ENCODE measurements around the gene SMIM24.
A peak's percentile ranks its signal among the peaks of the same experiment; 100 is the strongest.

The SMIM24 gene

DNA sequence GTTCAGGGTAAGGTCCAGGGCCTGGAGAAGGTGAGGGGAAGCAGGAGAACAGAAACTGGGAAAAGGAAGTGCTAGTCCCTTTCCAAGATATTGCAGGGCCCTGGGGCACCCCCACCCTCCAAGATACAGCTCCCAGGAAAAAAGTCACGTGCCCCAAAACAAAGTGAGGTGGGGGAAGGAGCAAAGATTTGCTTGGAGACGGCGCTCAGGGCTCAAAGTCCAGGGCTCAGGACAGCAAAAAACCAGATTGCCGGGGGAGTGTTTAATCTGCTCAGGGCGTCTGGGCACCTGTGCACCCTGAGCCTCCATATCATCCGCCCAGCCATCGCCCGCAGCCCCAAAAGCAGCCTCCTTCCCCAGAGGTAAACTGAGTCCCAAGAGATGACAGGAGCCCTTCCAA, 6.3 kb downstream of the SMIM24 start:
- DNase-seq (ENCODE audit: low spot score): no peak

DNA sequence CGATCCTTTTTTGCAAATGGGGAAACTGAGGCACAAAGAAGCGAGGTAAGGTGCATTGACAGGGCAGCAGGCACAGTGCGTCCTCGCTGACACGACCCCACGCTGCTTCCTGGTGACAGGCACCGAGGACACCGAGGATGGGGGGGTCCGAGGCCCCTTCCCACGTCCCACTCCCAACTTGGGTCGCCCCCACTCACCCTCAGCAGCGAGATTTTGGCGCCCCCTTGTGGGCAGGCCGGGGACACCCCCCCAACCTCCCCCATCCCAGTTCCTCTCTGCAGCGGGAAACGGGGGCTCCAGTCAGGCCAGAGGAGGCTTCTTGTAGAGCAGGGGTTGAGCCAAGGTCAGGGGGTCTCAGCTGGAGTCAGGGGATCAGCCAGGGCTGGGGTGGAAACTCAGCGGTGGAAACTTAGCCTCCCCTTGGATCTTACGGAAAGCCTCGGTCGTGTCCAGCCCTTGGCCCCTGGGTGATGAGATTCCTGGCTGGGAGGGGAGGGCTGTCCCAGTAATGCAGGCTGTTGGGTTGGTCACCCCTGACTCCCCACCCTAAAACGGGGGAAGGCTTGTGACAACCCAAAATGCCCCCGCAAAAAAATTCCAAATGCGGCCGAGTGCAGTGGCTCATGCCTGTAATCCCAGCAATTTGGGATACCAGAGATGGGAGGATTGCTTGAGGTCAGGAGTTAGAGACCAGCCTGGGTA, 8.2 kb downstream of the SMIM24 start:
- no peak for DNase-seq (ENCODE audit: low spot score)

DNA sequence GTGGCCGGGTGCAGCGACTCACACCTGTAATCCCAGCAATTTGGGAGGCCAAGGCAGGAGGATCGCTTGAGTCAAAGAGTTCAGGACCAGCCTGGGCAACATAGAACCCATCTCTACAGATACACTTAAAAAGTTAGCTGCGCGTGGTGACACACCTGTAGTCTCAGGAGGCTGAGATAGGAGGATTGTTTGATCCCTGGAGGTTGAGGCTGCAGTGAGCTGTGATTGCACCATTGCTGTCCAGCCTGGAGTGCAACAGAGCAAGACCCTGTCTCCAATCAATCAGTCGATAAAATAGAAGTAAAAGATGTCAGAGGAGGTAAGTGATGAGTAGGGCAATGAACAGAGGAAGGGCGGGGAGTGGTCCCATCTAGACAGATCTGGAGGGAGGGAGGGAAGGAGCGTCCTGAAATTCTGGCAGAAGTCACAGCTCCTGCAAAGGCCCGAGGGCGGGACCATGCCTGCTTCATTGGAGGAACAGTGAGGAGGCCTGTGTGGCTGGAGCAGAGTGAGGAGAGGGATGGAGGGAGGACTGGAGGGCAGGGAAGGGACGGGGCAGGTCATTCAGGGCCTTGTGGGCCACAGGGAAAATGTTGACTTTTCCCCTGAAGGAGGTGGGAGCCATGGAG, 9.7 kb downstream of the SMIM24 start:
- DNase-seq (ENCODE audit: low spot score): no peak

DNA sequence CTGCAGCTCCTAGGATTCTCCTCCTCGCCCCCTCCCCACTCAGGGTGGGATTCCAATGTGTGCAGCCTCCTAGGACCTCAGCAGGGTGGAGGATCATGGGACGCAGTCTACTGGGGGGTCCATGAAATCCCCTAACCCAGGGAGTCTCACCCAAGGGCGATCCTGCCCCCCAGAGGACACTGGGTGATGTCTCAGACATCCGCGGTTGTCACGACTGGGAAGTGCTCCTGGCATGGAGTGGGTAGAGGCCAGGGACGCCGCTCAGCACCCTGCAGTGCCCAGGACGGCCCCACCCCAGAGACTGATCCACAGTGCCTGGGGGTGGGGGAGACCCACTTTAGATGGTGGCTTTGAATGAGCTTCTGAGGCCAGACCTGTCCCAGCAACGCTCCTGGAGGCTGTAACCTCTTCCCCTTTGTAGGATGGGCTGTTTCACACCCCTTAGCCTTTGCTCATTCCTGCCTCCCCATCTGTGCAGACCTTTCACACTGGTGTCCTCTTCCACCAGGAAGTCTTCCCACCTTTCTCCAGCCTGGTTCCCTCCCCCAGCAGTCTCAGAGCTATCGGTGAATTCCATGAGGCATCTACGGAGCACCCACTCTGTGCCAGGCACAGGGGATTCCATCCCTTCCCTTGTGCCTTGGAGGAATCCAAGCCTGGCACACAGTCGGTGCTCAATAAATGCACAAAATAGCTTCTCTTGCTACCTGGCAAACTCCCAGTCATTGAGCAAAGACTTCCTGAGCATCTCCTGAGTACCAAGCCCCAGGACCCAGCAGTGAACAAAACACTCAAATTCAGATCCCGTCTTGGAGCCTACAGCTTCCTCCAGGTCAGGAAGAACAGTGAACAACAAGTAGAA, 10.5 kb downstream of the SMIM24 start:
- no peak for DNase-seq (ENCODE audit: low spot score)

DNA sequence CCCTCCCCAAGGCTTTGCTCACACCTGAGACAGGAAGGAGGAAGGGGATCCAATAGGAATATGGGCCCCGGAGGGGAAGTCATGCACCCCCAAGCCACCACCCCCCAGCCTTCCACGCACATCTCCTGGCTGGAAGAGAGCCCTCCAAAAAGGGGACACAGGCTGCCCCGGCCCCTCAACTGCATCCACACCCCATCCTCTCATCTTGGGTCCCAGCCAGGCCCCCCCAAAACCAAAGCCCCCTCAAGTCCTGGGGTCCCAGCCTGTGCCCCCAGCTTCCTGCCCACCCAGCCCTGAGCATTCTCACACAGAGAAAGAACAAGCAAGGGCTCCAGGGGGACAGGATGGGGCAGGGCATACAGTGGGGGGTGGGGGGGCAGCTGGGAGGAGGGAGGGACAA, 12.1 kb downstream of the SMIM24 start:
- DNase-seq (ENCODE audit: low spot score): no peak

DNA sequence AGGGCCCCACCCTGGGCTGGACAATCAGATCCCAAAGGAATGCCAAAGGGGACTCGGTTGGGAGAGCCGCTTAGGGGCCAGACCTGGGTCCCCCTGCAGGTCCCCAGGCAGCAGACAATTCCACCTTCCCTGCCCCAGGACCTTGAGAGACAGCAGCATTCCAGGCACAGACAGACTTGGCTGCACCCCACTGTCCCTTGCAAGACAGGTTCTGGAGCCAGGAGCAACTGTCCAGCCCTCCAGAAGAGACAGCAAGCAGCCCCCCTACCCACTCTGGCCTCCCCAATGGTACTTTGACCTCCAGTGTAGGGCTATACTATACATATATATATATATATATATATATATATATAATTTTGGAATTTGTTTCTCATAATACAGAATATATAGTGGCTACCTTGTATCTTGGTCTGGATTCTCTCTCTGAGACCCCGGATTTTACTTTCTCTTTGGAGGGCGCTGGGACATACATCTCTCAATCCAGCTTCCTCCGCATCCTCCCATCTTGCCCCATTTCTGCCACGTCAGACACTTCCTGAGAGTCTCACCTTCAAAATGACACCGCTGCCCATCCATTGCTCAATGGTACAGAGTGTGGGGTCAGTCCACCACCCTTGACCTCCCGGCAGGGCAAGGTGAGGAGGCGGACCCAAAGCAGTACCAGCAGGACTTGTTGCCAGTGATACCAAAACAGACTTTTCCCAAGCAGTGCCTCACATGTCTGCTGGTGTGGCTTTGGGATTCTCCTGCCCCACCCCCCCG, 12.7 kb downstream of the SMIM24 start:
- no peak for DNase-seq (ENCODE audit: low spot score)

DNA sequence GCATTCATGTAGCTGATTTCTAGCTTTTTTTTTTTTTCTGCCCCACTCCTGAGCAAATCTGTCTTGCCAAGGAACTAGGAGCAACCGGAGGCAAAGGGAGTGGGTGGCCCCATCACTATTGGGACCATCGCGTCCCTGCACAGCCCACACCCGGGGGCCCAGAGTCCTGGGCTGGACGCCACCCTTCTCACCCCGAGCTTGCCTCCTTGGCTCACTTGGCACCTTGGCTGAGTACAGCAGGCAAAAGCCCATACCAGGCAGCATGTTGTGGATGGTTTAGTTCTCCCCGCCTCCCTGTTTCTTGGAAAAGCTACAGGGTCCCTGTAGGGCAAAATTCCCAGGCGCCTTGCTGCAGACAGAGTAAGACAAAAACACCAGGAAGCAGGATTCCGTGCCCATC, 13.7 kb downstream of the SMIM24 start:
- DNase-seq (ENCODE audit: low spot score): peak; percentile 24

DNA sequence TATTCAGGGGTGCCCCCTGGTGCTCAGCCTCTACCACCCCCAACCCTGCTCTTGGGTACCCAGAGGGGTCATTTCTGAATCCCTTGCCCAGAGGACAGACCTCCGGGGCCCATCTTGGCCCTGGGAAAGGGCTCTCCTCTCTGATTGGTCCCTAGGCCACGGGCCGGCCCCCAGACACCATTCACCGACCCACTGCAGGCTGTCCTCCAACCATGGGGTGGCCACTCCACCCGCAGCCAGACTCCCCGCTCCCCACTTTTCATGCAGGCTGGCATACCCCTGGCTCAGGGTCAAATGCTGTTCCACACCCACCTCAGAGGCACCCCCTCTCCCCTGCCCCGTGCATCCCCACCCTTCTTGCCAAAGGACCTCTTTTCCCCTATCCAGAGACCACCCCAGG, 14.8 kb downstream of the SMIM24 start:
- no peak for DNase-seq (ENCODE audit: low spot score)

DNA sequence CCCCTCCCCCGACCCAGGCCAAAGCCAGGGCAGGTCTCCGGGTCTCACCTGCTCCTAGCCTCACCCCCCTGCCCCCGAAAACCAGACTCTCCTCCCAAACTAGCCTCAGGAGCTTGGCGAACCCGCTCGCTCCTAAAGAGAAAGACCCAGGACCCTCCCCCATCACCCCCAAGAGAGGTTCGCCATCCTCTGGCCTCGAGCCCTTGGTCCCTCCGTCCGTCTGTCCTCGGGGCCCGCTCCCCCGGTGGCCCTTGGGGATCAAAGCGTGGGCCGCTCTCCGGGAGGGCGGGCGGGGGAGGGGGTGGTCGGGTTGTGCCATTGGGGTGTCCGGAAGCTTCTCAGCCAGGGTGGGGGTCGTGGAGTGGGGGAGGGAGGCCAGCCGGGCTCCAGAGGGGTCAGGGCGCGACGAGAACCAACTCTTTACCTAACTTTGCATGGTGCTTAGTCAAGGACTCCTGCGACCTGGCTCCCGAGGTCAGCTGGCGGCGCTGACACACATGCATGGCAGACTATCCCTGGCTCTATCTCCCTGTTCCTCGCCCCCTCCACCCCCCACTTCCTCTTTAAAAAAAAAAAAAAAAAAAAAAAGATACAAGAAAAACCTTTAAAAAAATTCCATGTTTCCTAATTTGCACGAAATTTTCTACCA, 15.6 kb downstream of the SMIM24 start:
- DNase-seq (ENCODE audit: low spot score): no peak

DNA sequence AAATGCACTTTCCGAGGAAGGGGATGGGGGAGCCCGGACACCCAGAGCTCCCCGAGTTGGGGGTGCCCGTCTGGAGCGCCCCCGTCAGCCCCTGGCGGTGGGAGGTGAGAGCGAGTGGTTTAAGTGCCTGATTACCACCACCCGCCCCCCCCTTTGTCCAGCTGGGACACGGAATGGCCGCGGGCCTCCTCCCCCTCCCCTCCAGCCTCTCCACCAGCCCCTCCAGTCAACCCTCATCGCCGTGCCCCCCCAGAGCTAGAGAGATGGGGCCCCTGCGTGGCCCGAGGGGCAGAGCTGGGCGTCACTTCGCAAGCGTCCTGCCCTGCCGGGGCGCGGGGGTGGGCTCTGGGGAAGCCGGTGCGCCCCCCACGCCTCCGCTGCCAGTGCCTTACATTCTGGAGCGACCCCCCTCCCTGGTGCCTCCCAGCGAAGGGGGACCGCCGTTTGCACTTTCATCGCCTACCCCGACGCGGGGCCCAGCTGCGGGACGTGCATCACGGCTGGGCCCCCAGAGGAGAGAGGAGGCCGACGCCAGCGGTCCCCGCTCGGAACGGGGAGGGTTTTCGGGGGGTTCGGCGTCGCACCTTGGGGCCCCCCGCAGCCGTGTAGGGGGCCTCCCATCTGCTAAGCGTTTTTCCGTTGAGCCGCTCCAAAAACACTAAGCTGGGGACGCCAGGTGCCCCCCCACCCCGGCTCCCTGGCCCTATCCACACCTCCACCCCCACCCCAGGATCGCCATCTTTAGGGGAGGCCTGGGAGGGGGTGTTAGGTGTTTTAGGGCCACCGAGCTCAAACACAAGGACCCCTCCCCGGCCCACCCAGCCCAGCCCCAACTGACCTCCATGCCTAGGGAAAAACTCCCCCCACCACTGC, 16.4 kb downstream of the SMIM24 start:
- no peak for DNase-seq (ENCODE audit: low spot score)

DNA sequence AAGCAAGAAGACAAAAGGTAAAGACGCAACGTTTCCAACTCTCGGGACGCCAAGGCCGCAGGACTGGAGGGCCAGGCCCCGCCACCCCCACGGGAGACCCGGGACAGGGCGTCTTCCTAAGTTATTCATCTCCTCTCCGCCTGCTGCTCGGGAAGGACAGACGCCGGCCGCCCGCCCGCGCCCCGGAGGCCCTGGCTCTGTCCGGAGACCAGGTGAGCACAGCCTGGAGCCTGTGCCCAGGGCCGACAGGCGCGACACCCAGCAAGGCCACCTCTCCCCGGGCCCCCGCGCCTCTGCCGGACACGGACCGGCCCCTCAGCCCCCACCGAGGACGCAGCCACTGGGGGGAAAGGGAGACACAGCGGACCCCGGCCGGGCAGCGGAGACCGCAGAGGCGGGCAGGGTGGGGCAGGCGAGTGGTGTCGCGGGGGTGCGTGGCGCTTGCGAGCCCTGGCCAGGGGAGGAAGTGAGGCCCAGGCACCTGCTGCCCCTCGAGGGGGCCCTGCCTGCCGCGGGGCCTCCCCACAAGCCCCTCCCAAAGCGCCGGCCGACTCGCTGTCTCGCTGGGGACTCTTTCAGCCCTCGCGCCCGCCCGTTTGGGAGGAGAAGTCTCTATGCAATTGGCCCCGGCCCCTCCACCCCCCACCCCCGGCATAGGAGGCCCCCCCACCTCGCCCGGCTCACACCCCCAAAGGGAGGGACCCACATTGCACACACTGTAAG, 17.2 kb downstream of the SMIM24 start:
- DNase-seq (ENCODE audit: low spot score): no peak

DNA sequence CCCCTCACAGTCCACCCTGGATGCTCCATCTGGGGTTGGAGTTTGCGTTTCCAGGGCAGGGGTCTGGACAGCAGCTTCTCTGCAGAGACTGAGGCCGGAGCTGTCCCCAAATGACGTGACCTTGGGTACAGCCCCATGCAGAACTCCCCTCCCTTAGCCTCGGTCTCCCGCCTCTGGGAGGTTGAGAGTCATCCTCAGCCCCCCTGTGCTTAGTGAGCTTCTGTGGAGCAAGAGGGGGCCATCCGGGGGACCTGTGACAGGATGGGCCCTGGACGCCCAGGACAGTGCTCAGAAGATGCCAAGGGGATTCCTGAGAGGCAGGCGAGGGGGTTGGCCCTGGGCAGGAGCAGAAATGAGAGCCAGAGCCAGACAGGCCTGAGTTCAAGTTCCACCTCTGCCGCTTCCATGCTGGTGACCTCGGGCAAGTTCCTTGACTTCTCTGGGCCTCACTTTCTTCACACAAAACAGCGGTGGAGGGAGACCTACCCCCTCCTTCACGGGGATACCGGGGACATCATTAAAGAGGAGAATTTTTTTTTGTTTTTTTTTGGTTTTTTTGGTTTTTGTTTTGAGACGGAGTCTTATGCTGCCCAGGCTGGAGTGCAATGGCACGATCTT, 20.3 kb downstream of the SMIM24 start:
- DNase-seq (ENCODE audit: low spot score): no peak

DNA sequence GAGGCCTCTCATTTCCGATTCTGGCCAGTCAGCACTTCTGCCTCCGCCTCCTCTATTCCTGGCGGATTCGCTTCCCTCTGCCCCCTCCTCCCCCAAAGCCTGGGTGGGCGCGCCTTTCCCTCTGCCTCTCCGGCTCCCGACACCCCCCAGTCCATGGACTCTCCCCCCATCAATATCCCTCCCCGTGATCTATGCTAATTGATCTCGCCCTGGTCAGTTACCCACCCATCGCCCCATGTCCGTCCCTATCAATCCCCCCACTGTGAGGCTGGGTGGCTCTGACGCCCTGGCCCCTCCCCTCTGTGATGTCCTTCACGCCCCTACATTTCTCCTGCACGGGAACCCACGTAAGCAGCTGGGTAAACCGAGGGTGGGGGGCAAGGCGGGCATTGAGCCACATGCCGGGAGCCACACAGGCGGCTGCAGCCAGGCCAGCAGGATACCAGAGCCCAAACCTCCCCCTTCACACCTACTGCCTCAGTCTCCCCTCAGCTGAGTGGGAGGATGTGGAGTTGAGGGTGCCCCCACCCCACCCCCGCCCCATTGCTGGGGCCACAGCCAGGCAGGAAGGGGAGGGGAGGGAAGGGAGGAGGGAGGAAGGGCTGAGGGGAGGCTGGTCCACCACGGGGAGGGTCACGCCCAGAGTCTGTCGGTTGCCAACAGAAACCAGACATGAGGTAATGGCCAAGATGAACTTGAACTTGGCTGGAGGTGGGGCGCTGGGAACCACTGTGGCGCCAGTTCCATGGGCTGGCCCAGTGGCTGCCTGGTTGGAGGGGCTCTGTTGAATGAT, 21.0 kb downstream of the SMIM24 start:
- peak; percentile 71 for DNase-seq (ENCODE audit: low spot score)

DNA sequence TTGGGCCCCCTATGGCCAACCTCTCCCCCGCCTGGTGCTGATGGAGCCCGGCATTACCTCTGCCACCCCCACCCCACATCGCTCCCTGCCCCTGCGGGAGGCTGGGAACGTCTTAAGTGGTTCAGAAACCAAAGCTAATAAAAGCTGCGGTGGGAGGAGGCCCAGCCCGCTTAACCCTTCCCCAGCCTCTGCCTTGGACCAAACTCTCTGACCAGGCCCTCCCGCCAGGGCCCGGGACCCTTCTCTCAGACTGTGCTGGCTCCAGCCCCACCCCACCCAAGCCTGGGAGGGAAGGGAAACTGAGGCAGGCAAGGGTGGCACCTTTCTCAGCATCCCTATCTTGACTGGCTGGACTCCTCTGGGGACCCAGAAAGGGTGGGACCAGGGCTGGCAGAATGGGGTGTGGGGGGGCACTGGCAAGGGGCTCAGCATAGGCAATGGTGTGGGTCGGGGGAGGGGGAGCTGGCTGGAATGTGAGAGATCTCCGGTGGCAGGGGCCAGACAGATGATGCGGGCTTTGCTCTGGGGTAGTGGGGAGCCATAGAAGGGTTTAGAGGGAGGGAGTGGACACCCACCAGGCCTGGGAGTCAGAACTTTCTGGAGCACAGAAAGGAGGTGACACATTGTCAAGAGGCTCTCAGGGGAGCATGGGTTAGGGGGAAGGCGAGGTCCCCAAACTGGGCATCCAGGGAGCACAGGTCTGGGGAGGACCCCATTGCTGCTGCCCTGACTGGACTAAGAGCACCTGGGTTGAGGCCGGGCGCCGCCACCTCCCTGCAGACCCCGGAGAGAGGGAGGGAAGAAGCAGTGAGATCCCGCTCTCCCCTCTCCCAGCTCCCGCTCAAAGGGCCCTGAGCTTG, 21.9 kb downstream of the SMIM24 start:
- DNase-seq (ENCODE audit: low spot score): no peak

DNA sequence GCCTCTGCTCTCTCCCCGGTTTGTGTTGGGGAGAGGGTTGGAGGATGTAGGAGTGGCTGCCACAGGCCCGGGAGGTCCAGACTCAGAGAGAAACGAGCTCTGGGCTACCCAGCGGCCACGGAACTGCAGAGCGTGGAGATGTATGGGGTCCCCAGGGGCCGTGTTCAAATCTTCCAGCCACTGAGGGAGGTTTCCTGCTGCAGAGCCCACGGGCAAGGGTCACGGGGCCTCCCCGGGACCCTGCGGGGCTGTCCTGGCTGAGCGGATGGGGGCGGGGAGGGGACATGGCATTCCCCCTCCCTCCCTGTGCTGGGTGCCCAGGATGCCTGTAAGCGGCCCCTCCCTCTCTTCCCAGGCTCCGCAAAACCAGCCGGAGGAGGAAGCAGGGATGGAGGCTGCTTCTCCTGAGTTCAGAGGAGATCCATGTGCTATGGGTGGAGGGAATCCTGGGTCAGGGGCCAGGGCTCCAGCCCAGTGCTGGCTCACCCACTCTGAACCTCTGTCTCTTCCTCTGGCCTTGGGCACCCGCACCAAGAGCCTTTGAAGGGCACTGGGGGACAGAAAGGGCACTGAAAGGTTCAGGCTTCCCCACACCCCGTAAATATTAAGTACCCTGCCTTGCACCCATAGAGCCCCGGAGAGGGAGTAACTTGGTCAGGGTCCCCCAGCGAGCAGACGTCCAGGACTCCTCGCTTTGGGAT, 22.6 kb downstream of the SMIM24 start:
- DNase-seq (ENCODE audit: low spot score): no peak

DNA sequence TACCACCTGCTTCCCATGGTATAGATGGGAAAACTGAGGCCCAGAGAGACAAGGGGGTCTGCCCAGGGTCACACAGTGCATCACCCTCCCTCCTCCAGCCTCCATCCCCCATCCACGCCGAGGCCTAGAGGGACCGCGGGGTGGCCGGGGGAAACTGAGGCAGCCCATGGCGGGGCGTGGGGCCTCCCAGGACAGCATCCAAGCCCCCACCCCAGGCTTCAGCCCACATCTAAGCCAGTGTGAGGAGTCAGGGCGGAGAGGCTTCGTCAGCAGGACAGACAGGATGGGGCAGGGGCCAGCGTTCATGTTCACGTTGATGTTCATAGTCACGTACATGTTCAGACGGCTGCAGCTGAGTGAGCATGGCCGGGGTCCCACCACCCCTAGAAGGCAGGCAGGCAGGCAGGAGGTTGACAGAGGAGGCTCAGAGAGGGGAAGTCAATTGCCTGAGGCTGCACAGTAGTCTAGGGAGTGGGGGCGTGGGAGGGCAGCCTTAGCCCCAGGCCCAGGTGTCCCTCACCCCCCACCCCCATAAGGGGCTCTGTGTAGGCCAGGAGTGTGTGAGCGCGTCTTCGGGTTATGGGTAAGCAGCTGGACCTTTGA, 23.3 kb downstream of the SMIM24 start:
- no peak for DNase-seq (ENCODE audit: low spot score)
